GM23338 (cell line): ENCODE results near the gene DCAF5.

Experiments used
- CREB1 ChIP-seq: fragments of 250-450 bp; sonication (Bioruptor Pico); IDR thresholded peaks from 2 replicates; pipeline ENCODE4 v1.5.0; 2020; ENCODE audit warnings: low read depth, mild to moderate bottlenecking, moderate library complexity
- ETS1 ChIP-seq: IDR thresholded peaks from 2 replicates; pipeline ENCODE4 v1.6.1; 2016; ENCODE audit warnings: antibody characterized with exemption
- EZH2 ChIP-seq: fragments of 200-600 bp; sonication (generic); IDR thresholded peaks from one replicate; pipeline ENCODE4 v1.8.0; 2017; ENCODE audit warnings: antibody characterized with exemption, mild to moderate bottlenecking, low read depth; ENCODE audit not compliant: unreplicated experiment
- EZH2phosphoT487 ChIP-seq: fragments of 200-600 bp; sonication (generic); IDR thresholded peaks from one replicate; pipeline ENCODE4 v1.8.1; 2018; ENCODE audit warnings: antibody characterized with exemption; ENCODE audit not compliant: unreplicated experiment
- JUNB ChIP-seq: IDR thresholded peaks from one replicate; pipeline ENCODE4 v1.6.1; 2016; ENCODE audit warnings: antibody characterized with exemption; ENCODE audit not compliant: unreplicated experiment
- NANOG ChIP-seq: IDR thresholded peaks from 2 replicates; pipeline ENCODE4 v1.6.1; 2016; ENCODE audit warnings: antibody characterized with exemption, borderline replicate concordance
- POLR2AphosphoS5 ChIP-seq: IDR thresholded peaks from 2 replicates; pipeline ENCODE4 v1.6.1; 2016; ENCODE audit warnings: antibody characterized with exemption, low read depth
- REST ChIP-seq: IDR thresholded peaks from one replicate; pipeline ENCODE4 v1.6.1; 2018; ENCODE audit warnings: antibody characterized with exemption; ENCODE audit not compliant: unreplicated experiment
- STAT1 ChIP-seq: IDR thresholded peaks from one replicate; pipeline ENCODE4 v1.6.1; 2016; ENCODE audit warnings: antibody characterized with exemption; ENCODE audit not compliant: unreplicated experiment
- ZNF114 ChIP-seq: fragments of 250-450 bp; sonication (Bioruptor Pico); IDR thresholded peaks from 2 replicates; pipeline ENCODE4 v1.5.0; 2020; ENCODE audit warnings: mild to moderate bottlenecking, moderate library complexity
- ZNF331 ChIP-seq: fragments of 250-450 bp; sonication (Bioruptor Pico); IDR thresholded peaks from 2 replicates; pipeline ENCODE4 v1.5.0; 2020; ENCODE audit warnings: low read depth, mild to moderate bottlenecking, moderate library complexity
- ZNF462 ChIP-seq: fragments of 250-450 bp; sonication (Bioruptor Pico); IDR thresholded peaks from 2 replicates; pipeline ENCODE4 v1.5.0; 2020; ENCODE audit warnings: mild to moderate bottlenecking, moderate library complexity
- TF ChIP-seq, protein P1 (sequence below), 2 experiments: fragments of 200-600 bp in 1 of 2; sonication (generic) in 1 of 2; conservative IDR thresholded peaks; 2 replicates each; pipeline versions ENCODE4 v1.5.1 to v1.6.1; 2016 to 2017; ENCODE audit warnings: antibody characterized with exemption in 2 of 2, low read depth in 2 of 2, mild to moderate bottlenecking in 2 of 2, moderate library complexity in 1 of 2

DNA sequence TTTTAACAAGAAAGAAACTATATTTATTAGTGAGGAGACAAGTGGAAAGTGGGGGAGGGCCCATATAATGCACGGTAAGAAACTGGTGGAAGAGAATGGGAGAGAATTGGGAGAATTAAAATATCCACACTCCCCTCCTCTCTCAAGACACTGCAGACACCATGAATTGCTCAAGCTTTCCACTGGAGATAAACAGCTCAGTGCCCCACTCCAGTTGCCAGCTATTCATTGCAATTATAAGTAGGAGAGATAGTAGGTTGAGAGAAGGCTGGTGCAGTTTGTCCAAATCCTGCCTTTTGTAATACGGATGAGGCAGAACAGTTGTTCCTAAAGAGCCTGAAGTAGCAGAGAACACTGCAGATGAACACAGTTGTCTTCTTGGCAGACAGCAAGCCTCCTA, 38.2 kb downstream of the DCAF5 start:
- TF ChIP-seq EZH2, result no peak
- TF ChIP-seq, protein P1, sequence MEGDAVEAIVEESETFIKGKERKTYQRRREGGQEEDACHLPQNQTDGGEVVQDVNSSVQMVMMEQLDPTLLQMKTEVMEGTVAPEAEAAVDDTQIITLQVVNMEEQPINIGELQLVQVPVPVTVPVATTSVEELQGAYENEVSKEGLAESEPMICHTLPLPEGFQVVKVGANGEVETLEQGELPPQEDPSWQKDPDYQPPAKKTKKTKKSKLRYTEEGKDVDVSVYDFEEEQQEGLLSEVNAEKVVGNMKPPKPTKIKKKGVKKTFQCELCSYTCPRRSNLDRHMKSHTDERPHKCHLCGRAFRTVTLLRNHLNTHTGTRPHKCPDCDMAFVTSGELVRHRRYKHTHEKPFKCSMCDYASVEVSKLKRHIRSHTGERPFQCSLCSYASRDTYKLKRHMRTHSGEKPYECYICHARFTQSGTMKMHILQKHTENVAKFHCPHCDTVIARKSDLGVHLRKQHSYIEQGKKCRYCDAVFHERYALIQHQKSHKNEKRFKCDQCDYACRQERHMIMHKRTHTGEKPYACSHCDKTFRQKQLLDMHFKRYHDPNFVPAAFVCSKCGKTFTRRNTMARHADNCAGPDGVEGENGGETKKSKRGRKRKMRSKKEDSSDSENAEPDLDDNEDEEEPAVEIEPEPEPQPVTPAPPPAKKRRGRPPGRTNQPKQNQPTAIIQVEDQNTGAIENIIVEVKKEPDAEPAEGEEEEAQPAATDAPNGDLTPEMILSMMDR (conservative IDR thresholded peaks at IDR 0.05; ENCODE audit: low read depth in 2 of 2), result no peak
- no peak for TF ChIP-seq REST
- no peak for TF ChIP-seq EZH2phosphoT487
- no peak for TF ChIP-seq POLR2AphosphoS5
- TF ChIP-seq NANOG, result no peak
- TF ChIP-seq ZNF331, result no peak
- no peak for TF ChIP-seq CREB1 (CRISPR knock-in tag)
- no peak for TF ChIP-seq STAT1
- no peak for TF ChIP-seq JUNB
- no peak for TF ChIP-seq ETS1
- TF ChIP-seq ZNF462 (CRISPR knock-in tag), result no peak
- TF ChIP-seq ZNF114 (CRISPR knock-in tag), result no peak
